Esophagus muscularis mucosa (tissue), 4 donors: ENCODE results near the gene KLHDC2. TPM values are rescaled to one million over a fixed set of nuclear protein-coding genes. Genes with fewer than 3 reads are reported as not detected.
"Not testable (repeated sequence)": the region's sequence is repeated elsewhere in the genome, so short reads cannot be mapped to it uniquely, and the experiment has no call there.

Experiments used
- DNase-seq: peaks from one replicate; pipeline ENCODE4 v3.0.0-alpha.2; 2017; ENCODE audit errors: extremely low spot score
- H3K27ac ChIP-seq, 4 donors: fragments of 200-600 bp; sonication (generic); replicated peaks in 1 of 4; 1 replicate in 3 of 4; 2 replicates in 1 of 4; pipeline ENCODE4 v1.5.1; 2016 to 2019; ENCODE audit warnings: mild to moderate bottlenecking in 1 of 4
- H3K27me3 ChIP-seq, 4 donors: fragments of 200-600 bp; sonication (generic); one replicate each; pipeline versions ENCODE4 v1.5.1 to v1.6.0; 2016 to 2019
- H3K36me3 ChIP-seq, 4 donors: fragments of 200-600 bp; sonication (generic); one replicate each; pipeline ENCODE4 v1.5.1; 2016 to 2019
- H3K4me1 ChIP-seq, 4 donors: fragments of 200-600 bp; sonication (generic); one replicate each; pipeline ENCODE4 v1.5.1; 2016 to 2019
- H3K4me3 ChIP-seq, 4 donors: fragments of 200-600 bp; sonication (generic); 1 replicate in 2 of 4; 2 replicates in 2 of 4; pipeline ENCODE4 v1.5.1; 2016 to 2019; ENCODE audit warnings: mild to moderate bottlenecking in 4 of 4, moderate library complexity in 1 of 4
- H3K9me3 ChIP-seq, 4 donors: fragments of 200-600 bp; sonication (generic); 1 replicate in 3 of 4; 2 replicates in 1 of 4; pipeline ENCODE4 v1.5.1; 2016 to 2019
- CTCF ChIP-seq, 3 experiments: fragments of 200-600 bp in 2 of 3; fragments of 450-650 bp in 1 of 3; sonication (generic) in 2 of 3; IDR thresholded peaks; one replicate each; pipeline ENCODE4 v1.5.1; 2017 to 2019; ENCODE audit warnings: antibody characterized with exemption in 3 of 3, mild to moderate bottlenecking in 2 of 3, moderate library complexity in 1 of 3
- EP300 ChIP-seq: sonication (generic); formaldehyde crosslinking; IDR thresholded peaks from one replicate; pipeline ENCODE4 v1.6.1; 2017; ENCODE audit warnings: antibody characterized with exemption
- POLR2A ChIP-seq: fragments of 450-650 bp; IDR thresholded peaks from one replicate; pipeline ENCODE4 v1.6.1; 2017; ENCODE audit warnings: antibody characterized with exemption, moderate library complexity, mild to moderate bottlenecking, low read depth
- POLR2AphosphoS5 ChIP-seq, 2 donors: sonication (generic); formaldehyde crosslinking; IDR thresholded peaks; one replicate each; pipeline ENCODE4 v1.6.1; 2017; ENCODE audit warnings: antibody characterized with exemption in 2 of 2
- WGBS: methylation state at CpG from one replicate; pipeline ENCODE4 v1.1.5; 2018; 5-methylcytosine and 5-hydroxymethylcytosine counted together
- intact Hi-C: fragments of 100-400 bp; cut with DNase I; formaldehyde crosslinking; loops from one replicate; pipeline ENCODE4 v1.15.1; 2023
- total RNA-seq, 4 donors: library from RNA; depleted of rRNA; stranded (reverse); fragments of >200 nt; gene quantifications; one replicate each; pipeline versions ENCODE4 v1.1.0 to v1.2.1, GENCODE V29; 2016

KLHDC2 gene
- total RNA-seq, 4 donors from 2014 or later = 72.2 to 102 (median 85.8) TPM

- Histone ChIP-seq H3K36me3 (peaks cover 61 to 99% (median 91%) of the 10 kb centered on the region in 4 donors), H3K9me3 (no peaks in the 10 kb centered on the region), H3K27me3 (no peaks in the 10 kb centered on the region), H3K4me1 (peaks cover 0 to 4% (median 2%) of the 10 kb centered on the region in 4 donors), H3K4me3 (no peak overlapping the region), H3K27ac (no peak overlapping the region)
- no peak for TF ChIP-seq EP300
- no peak for TF ChIP-seq POLR2A
- DNase-seq = no peak
- 89% methylated on average over 2 of the region's 2 CpGs for WGBS
- intact Hi-C loops = no loop called here
Observed at GRCh38 chr14:49778421-49778820, 10.5 kb downstream of the KLHDC2 start.

GRCh38 chr14:49781040-49781439 is 13.1 kb downstream of the KLHDC2 start:
- not testable (repeated sequence) for H3K27ac ChIP-seq, H3K27me3 ChIP-seq, DNase-seq, H3K4me1 ChIP-seq, H3K4me3 ChIP-seq, H3K9me3 ChIP-seq
- H3K36me3 ChIP-seq = peaks cover 66 to 99% (median 97%) of the 10 kb centered on the region in 4 donors
- intact Hi-C loops = loop anchor here (10.0 kb wide), 1 partner anchor 54 kb away; no protein-coding TSS in a partner anchor
- 96% methylated on average over 7 of the region's 7 CpGs for WGBS

- no peaks in the 10 kb centered on the region for H3K27me3 ChIP-seq
- no peak overlapping the region for H3K4me3 ChIP-seq
- no peak for DNase-seq
- H3K4me1 ChIP-seq = peaks cover 0 to 4% (median 2%) of the 10 kb centered on the region in 4 donors
- intact Hi-C loops = loop anchor here (10.0 kb wide), 1 partner anchor 51 kb away; no protein-coding TSS in a partner anchor
- 79% methylated on average over 3 of the region's 3 CpGs for WGBS
- H3K27ac ChIP-seq = no peak overlapping the region
- H3K36me3 ChIP-seq = peaks cover 68 to 100% (median 98%) of the 10 kb centered on the region in 4 donors
- no peak for TF ChIP-seq EP300
- TF ChIP-seq POLR2AphosphoS5 (IDR thresholded peaks at IDR 0.05) = no peak
- TF ChIP-seq CTCF (IDR thresholded peaks at IDR 0.05) = no peak
- TF ChIP-seq POLR2A = no peak
- H3K9me3 ChIP-seq = no peaks in the 10 kb centered on the region
Observed at GRCh38 chr14:49783394-49784014, 15.6 kb downstream of the KLHDC2 start.

GRCh38 chr14:49786315-49786714 is 18.4 kb downstream of the KLHDC2 start:
- H3K27me3 ChIP-seq = no peaks in the 10 kb centered on the region
- intact Hi-C loops = loop anchor here (10.0 kb wide), 1 partner anchor 48 kb away; no protein-coding TSS in a partner anchor
- TF ChIP-seq CTCF (IDR thresholded peaks at IDR 0.05) (no peak), POLR2A (no peak)

GRCh38 chr14:49792618-49793017 is 24.7 kb downstream of the KLHDC2 start:
- Histone ChIP-seq H3K36me3 (peaks cover 57 to 99% (median 77%) of the 10 kb centered on the region in 4 donors), H3K4me3 (no peak overlapping the region), H3K27ac (no peak overlapping the region), H3K4me1 (no peaks in the 10 kb centered on the region), H3K9me3 (no peaks in the 10 kb centered on the region), H3K27me3 (no peaks in the 10 kb centered on the region)
- intact Hi-C loops = no loop called here
- no peak for TF ChIP-seq EP300
- no peak for TF ChIP-seq POLR2AphosphoS5 (IDR thresholded peaks at IDR 0.05)
- no peak for TF ChIP-seq CTCF (IDR thresholded peaks at IDR 0.05)
- no peak for TF ChIP-seq POLR2A
- WGBS = 0% methylated on average over 1 of the region's 1 CpG
- no peak for DNase-seq

More at GRCh38 chr14:49786315-49786714, 18.4 kb downstream of the KLHDC2 start:
- no peak overlapping the region for H3K27ac ChIP-seq
- DNase-seq = no peak
- H3K4me3 ChIP-seq = no peak overlapping the region
- H3K4me1 ChIP-seq = peaks cover 0 to 4% (median 2%) of the 10 kb centered on the region in 4 donors
- H3K9me3 ChIP-seq = no peaks in the 10 kb centered on the region
- peaks cover 56 to 99% (median 95%) of the 10 kb centered on the region in 4 donors for H3K36me3 ChIP-seq
- 96% methylated on average over 2 of the region's 2 CpGs for WGBS
